ENCODE measurements around the gene HMX3.
"Not testable (repeated sequence)": the region's sequence is repeated elsewhere in the genome, so short reads cannot be mapped to it uniquely, and the experiment has no call there.

The HMX3 gene

DNA sequence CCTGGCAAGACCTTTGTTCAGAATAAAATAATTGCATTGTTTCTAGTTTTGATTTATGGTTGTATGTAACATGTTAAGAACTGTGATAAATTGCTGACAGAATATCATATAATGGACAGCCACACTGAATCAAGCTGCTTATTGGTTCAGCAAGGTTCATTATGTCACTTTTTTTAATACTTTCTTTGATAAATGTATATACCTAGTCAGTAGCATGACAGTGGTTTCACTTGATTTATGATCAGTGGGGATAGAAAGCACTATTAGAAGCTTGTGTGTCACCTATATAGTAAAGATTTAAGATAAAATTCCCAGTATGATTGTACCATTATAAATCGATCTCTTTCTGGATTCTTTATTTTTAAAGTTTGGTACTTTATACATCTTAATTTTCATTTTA, 22.9 kb downstream of the HMX3 start:
- H3K27me3 ChIP-seq (ENCODE audit: control insufficient read depth, insufficient read depth, low read length) = no peaks in the 10 kb centered on the region
- H3K4me1 ChIP-seq (ENCODE audit: control insufficient read depth, insufficient read depth, low read length) = peaks cover 14% of the 10 kb centered on the region
- no peak overlapping the region for H3K4me3 ChIP-seq (ENCODE audit: low read depth, low read length)
- H3K9ac ChIP-seq (ENCODE audit: low read depth, low read length) = no peak overlapping the region
- H3K9me3 ChIP-seq (ENCODE audit: control insufficient read depth, insufficient read depth, low read length) = no peaks in the 10 kb centered on the region
- H3K36me3 ChIP-seq (ENCODE audit: control insufficient read depth, insufficient read depth, low read length) = peaks cover 87% of the 10 kb centered on the region
- no peak overlapping the region for H3K27ac ChIP-seq (ENCODE audit: low read depth, low read length)

DNA sequence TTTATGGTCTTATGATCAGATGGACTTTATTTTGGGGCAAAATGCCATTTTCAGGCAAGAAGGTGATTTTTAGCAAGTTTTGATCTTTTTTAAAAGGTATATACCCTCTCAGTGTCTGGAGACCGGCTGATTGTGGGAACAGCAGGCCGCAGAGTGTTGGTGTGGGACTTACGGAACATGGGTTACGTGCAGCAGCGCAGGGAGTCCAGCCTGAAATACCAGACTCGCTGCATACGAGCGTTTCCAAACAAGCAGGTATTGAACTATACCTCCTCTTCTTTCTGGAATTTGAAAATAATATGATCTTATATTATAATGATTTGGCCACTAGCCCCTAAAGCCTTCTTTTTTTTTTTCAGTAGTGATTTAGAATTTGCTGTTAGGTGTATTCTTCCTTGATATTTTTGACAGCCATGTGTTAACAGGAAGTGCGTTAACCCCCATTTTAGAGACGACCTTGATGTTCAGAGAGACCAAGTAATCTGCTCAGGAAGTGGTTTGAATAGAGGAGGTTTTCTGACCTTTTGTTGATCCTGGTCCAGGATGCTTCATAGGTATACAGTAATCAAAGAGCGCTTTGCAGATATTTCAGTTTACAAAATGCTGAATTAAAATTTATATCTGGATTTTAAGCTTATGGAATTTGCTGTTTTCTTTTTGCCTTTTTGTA, 24.7 kb downstream of the HMX3 start:
- Histone ChIP-seq H3K9ac (ENCODE audit: low read depth, low read length) (no peak overlapping the region), H3K9me3 (ENCODE audit: control insufficient read depth, insufficient read depth, low read length) (no peaks in the 10 kb centered on the region), H3K27ac (ENCODE audit: low read depth, low read length) (no peak overlapping the region), H3K27me3 (ENCODE audit: control insufficient read depth, insufficient read depth, low read length) (no peaks in the 10 kb centered on the region), H3K4me3 (ENCODE audit: low read depth, low read length) (no peak overlapping the region), H3K36me3 (ENCODE audit: control insufficient read depth, insufficient read depth, low read length) (peaks cover 100% of the 10 kb centered on the region), H3K4me1 (ENCODE audit: control insufficient read depth, insufficient read depth, low read length) (peaks cover 8% of the 10 kb centered on the region; the same call in 1 of the 2 replicates)

GRCh38 chr10:123164319-123164718, 28.5 kb downstream of the HMX3 start:
- no peak overlapping the region for H3K9ac ChIP-seq (ENCODE audit: low read depth, low read length)
- no peaks in the 10 kb centered on the region for H3K27me3 ChIP-seq (ENCODE audit: control insufficient read depth, insufficient read depth, low read length)
- no peaks in the 10 kb centered on the region for H3K9me3 ChIP-seq (ENCODE audit: control insufficient read depth, insufficient read depth, low read length)
- H3K27ac ChIP-seq (ENCODE audit: low read depth, low read length) = no peak overlapping the region
- H3K4me1 ChIP-seq (ENCODE audit: control insufficient read depth, insufficient read depth, low read length) = 0 out of 2 replicates have a peak, but pooled peaks cover 4% of the 10 kb centered on the region
- peaks cover 98% of the 10 kb centered on the region for H3K36me3 ChIP-seq (ENCODE audit: control insufficient read depth, insufficient read depth, low read length)
- H3K4me3 ChIP-seq (ENCODE audit: low read depth, low read length) = no peak overlapping the region

DNA sequence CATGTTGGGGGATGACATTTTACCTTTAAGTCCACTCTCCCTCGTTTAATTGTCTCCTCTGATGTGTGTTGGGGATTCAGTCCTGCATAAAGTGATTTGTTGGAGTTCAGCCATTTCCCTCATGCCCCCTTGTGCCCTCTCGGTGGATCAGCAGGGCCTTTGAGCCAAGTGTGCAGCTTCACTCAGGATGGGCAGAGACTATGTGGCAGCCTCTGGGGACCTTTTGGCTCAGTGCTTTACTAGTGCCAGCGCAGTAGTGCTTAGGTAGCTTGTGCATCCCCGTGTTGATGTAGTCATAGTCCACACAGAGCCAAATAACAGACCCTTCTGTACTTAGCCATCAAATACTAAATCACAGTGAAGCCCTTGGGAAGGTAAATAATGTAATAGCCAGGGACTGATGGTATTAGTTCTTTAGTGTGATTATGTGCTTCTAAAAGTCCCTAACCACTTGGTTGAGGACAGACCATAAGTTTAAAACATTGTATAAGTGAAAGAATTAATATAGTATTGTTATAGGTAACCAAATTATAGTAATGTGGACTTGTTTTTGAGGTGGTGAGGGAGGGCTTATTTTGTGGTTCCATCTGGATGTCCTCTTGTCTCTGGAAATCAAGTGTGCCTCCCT, 29.8 kb downstream of the HMX3 start:
- H3K9me3 ChIP-seq (ENCODE audit: control insufficient read depth, insufficient read depth, low read length) = no peaks in the 10 kb centered on the region
- no peaks in the 10 kb centered on the region for H3K27me3 ChIP-seq (ENCODE audit: control insufficient read depth, insufficient read depth, low read length)
- H3K4me1 ChIP-seq (ENCODE audit: control insufficient read depth, insufficient read depth, low read length) = no peaks in the 10 kb centered on the region
- H3K27ac ChIP-seq (ENCODE audit: low read depth, low read length) = no peak overlapping the region
- no peak overlapping the region for H3K9ac ChIP-seq (ENCODE audit: low read depth, low read length)
- H3K4me3 ChIP-seq (ENCODE audit: low read depth, low read length) = no peak overlapping the region
- H3K36me3 ChIP-seq (ENCODE audit: control insufficient read depth, insufficient read depth, low read length) = peaks cover 96% of the 10 kb centered on the region

DNA sequence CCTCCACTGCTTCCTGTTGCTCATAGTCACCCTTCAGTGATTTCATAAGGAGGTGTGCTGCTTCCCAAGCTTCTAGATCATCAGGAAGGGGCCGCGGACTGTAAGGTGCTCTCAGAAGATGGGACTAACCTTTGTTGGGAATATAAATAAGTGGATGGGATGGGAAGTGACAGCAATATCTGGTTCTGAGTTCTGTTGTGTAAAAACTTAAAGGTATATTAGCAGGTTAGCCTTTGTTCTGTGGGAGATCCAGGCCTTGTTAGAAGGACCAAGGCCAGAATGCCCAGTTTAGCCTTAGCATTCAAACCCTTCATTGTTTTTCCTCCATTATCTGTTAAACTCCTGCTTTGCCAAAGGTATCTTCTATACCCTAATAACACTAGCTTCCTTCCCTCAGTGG, 30.8 kb downstream of the HMX3 start:
- Histone ChIP-seq H3K27ac (ENCODE audit: low read depth, low read length) (no peak overlapping the region), H3K36me3 (ENCODE audit: control insufficient read depth, insufficient read depth, low read length) (peaks cover 87% of the 10 kb centered on the region), H3K27me3 (ENCODE audit: control insufficient read depth, insufficient read depth, low read length) (no peaks in the 10 kb centered on the region), H3K4me1 (ENCODE audit: control insufficient read depth, insufficient read depth, low read length) (no peaks in the 10 kb centered on the region), H3K4me3 (ENCODE audit: low read depth, low read length) (no peak overlapping the region), H3K9ac (ENCODE audit: low read depth, low read length) (no peak overlapping the region), H3K9me3 (ENCODE audit: control insufficient read depth, insufficient read depth, low read length) (no peaks in the 10 kb centered on the region)

- Histone ChIP-seq H3K4me3 (ENCODE audit: low read depth, low read length) (no peak overlapping the region), H3K4me1 (ENCODE audit: control insufficient read depth, insufficient read depth, low read length) (no peaks in the 10 kb centered on the region), H3K36me3 (ENCODE audit: control insufficient read depth, insufficient read depth, low read length) (peaks cover 51% of the 10 kb centered on the region), H3K9ac (ENCODE audit: low read depth, low read length) (no peak overlapping the region), H3K27ac (ENCODE audit: low read depth, low read length) (no peak overlapping the region), H3K27me3 (ENCODE audit: control insufficient read depth, insufficient read depth, low read length) (no peaks in the 10 kb centered on the region), H3K9me3 (ENCODE audit: control insufficient read depth, insufficient read depth, low read length) (no peaks in the 10 kb centered on the region)
Measured at GRCh38 chr10:123170961-123171360, 35.2 kb downstream of the HMX3 start.

- not testable (repeated sequence) for H3K4me3 ChIP-seq (ENCODE audit: low read depth, low read length); H3K9me3 ChIP-seq (ENCODE audit: control insufficient read depth, insufficient read depth, low read length); H3K27ac ChIP-seq (ENCODE audit: low read depth, low read length); H3K27me3 ChIP-seq (ENCODE audit: control insufficient read depth, insufficient read depth, low read length); H3K4me1 ChIP-seq (ENCODE audit: control insufficient read depth, insufficient read depth, low read length); H3K9ac ChIP-seq (ENCODE audit: low read depth, low read length)
- peaks cover 47% of the 10 kb centered on the region for H3K36me3 ChIP-seq (ENCODE audit: control insufficient read depth, insufficient read depth, low read length)
Measured at GRCh38 chr10:123171616-123172015, 35.8 kb downstream of the HMX3 start.

GRCh38 chr10:123175389-123176387, 39.9 kb downstream of the HMX3 start:
- H3K9me3 ChIP-seq (ENCODE audit: control insufficient read depth, insufficient read depth, low read length) = no peaks in the 10 kb centered on the region
- H3K27ac ChIP-seq (ENCODE audit: low read depth, low read length) = no peak overlapping the region
- H3K9ac ChIP-seq (ENCODE audit: low read depth, low read length) = no peak overlapping the region
- H3K36me3 ChIP-seq (ENCODE audit: control insufficient read depth, insufficient read depth, low read length) = peaks cover 11% of the 10 kb centered on the region; the same call in 1 of the 2 replicates
- no peak overlapping the region for H3K4me3 ChIP-seq (ENCODE audit: low read depth, low read length)
- H3K27me3 ChIP-seq (ENCODE audit: control insufficient read depth, insufficient read depth, low read length) = no peaks in the 10 kb centered on the region
- no peaks in the 10 kb centered on the region for H3K4me1 ChIP-seq (ENCODE audit: control insufficient read depth, insufficient read depth, low read length)

- not testable (repeated sequence) for H3K27ac ChIP-seq (ENCODE audit: low read depth, low read length); H3K27me3 ChIP-seq (ENCODE audit: control insufficient read depth, insufficient read depth, low read length); H3K4me3 ChIP-seq (ENCODE audit: low read depth, low read length); H3K4me1 ChIP-seq (ENCODE audit: control insufficient read depth, insufficient read depth, low read length); H3K36me3 ChIP-seq (ENCODE audit: control insufficient read depth, insufficient read depth, low read length); H3K9ac ChIP-seq (ENCODE audit: low read depth, low read length); H3K9me3 ChIP-seq (ENCODE audit: control insufficient read depth, insufficient read depth, low read length)
Measured at GRCh38 chr10:123178390-123178789, 42.6 kb downstream of the HMX3 start.

DNA sequence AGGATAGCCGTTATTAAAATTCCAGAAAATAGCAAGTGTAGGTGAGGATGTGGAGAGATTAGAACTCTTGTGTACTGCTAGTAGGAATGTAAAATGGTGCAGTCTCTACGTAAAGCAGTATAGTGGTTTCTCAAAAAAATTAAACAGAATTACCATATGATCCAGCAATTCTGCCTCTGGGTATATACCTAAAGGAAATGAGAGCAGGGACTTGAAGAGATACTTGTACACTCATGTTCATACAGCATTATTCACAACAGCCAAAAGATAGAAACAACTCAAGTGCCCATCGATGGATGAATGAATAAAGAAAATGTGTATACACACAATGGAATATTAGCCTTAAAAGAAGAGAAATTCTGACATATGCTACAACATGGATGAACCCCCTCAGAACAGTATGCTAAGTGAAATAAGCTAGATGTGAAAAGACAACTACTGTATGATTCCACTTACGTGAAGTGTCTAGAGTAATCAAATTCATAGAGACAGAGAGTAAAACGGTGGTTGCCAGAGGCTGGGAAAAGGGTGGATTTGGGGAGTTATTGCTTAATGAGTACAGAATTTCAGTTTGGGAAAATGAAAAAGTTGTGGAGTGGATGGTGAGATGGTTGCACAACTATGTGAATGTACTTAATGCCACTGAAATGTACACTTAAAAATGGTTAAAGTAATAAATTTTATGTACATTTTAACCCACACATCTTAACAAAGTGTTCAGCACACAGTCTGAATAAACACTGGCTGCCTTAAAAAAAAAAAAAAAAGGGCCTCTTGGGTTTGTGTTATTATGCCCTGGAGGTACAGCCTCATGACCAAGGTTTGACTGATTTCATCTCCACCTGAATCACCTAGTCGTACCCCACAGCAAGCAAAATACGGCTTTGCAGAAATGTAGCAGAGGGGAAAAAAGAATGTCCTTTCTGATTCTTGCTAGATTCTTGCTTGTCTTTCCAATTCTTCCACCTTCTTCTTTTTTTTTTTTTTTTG, 44.6 kb downstream of the HMX3 start:
- Histone ChIP-seq H3K9ac (ENCODE audit: low read depth, low read length) (no peak overlapping the region), H3K4me3 (ENCODE audit: low read depth, low read length) (no peak overlapping the region)

More for the DNA sequence above, 44.6 kb downstream of the HMX3 start:
- Histone ChIP-seq H3K27me3 (ENCODE audit: control insufficient read depth, insufficient read depth, low read length) (no peaks in the 10 kb centered on the region), H3K36me3 (ENCODE audit: control insufficient read depth, insufficient read depth, low read length) (peaks cover 7% of the 10 kb centered on the region; the same call in 1 of the 2 replicates), H3K9me3 (ENCODE audit: control insufficient read depth, insufficient read depth, low read length) (no peaks in the 10 kb centered on the region), H3K27ac (ENCODE audit: low read depth, low read length) (no peak overlapping the region), H3K4me1 (ENCODE audit: control insufficient read depth, insufficient read depth, low read length) (no peaks in the 10 kb centered on the region)

All from HUES48 (cell line).